Activated CD8-positive, alpha-beta memory T cell treated with anti-CD3 and anti-CD28 coated beads for 4 hours (primary cell): ENCODE data around the gene KHDRBS1.
"Not testable (repeated sequence)": the region's sequence is repeated elsewhere in the genome, so short reads cannot be mapped to it uniquely, and the experiment has no call there.

Experiments
- DNase-seq, 2 donors: peaks; one replicate each; pipeline ENCODE4 v3.0.0-alpha.2; 2020; ENCODE audit warnings: low read depth in 2 of 2

Gene KHDRBS1

GRCh38 chr1:32013386-32014198 is at the start of gene KHDRBS1:
KHDRBS1 (plus strand) TSS chr1:32013868; CDS start chr1:32013996, 128 bp downstream.
- peak; percentile 96 to 97 for DNase-seq

- no peak for DNase-seq
Observed at GRCh38 chr1:31970873-31971272, 42.8 kb upstream of the KHDRBS1 start.

- no peak for DNase-seq
Observed at GRCh38 chr1:31976401-31976800, 37.3 kb upstream of the KHDRBS1 start.

- no peak for DNase-seq
Observed at GRCh38 chr1:31977385-31978131, 36.1 kb upstream of the KHDRBS1 start.

GRCh38 chr1:31978843-31979400 is 34.7 kb upstream of the KHDRBS1 start:
- no peak for DNase-seq

- no peak for DNase-seq
Observed at GRCh38 chr1:31980835-31981455, 32.7 kb upstream of the KHDRBS1 start.

GRCh38 chr1:31981456-31981839 is 32.2 kb upstream of the KHDRBS1 start:
- no peak for DNase-seq

GRCh38 chr1:31981972-31982371 is 31.7 kb upstream of the KHDRBS1 start:
- no peak for DNase-seq

- DNase-seq = no peak
Observed at GRCh38 chr1:31984419-31985347, 29.0 kb upstream of the KHDRBS1 start.

GRCh38 chr1:31985430-31985829 is 28.2 kb upstream of the KHDRBS1 start:
- DNase-seq = no peak

- DNase-seq = no peak
Observed at GRCh38 chr1:31987135-31987619, 26.5 kb upstream of the KHDRBS1 start.

- DNase-seq = no peak
Observed at GRCh38 chr1:31989964-31990363, 23.7 kb upstream of the KHDRBS1 start.

GRCh38 chr1:31991182-31991581 is 22.5 kb upstream of the KHDRBS1 start:
- no peak for DNase-seq

GRCh38 chr1:31995263-31995662 is 18.4 kb upstream of the KHDRBS1 start:
- no peak for DNase-seq

GRCh38 chr1:31996121-31996520 is 17.5 kb upstream of the KHDRBS1 start:
- not testable (repeated sequence) for DNase-seq

- DNase-seq = no peak
Observed at GRCh38 chr1:32001863-32002262, 11.8 kb upstream of the KHDRBS1 start.

GRCh38 chr1:32002285-32002684 is 11.4 kb upstream of the KHDRBS1 start:
- DNase-seq = not testable (repeated sequence)

GRCh38 chr1:32005522-32005921 is 8.1 kb upstream of the KHDRBS1 start:
- no peak for DNase-seq

GRCh38 chr1:32007591-32007940 is 6.1 kb upstream of the KHDRBS1 start:
- no peak for DNase-seq

GRCh38 chr1:32010246-32010645 is 3.4 kb upstream of the KHDRBS1 start:
- DNase-seq = no peak
